A549 (cell line): ENCODE measurements around the gene CX3CL1.

ENCODE experiments used
- EP300 ChIP-seq, 2 experiments: fragments of >200 bp; sonication (Bioruptor Twin); formaldehyde crosslinking; IDR thresholded peaks; 2 replicates in 1 of 2; 3 replicates in 1 of 2; pipeline ENCODE4 v1.6.1; 2016 to 2017
- TF ChIP-seq, protein P1 (sequence below): fragments of >200 bp; sonication (Bioruptor Twin); formaldehyde crosslinking; IDR thresholded peaks from 3 replicates; pipeline ENCODE4 v1.5.1; 2016

DNA sequence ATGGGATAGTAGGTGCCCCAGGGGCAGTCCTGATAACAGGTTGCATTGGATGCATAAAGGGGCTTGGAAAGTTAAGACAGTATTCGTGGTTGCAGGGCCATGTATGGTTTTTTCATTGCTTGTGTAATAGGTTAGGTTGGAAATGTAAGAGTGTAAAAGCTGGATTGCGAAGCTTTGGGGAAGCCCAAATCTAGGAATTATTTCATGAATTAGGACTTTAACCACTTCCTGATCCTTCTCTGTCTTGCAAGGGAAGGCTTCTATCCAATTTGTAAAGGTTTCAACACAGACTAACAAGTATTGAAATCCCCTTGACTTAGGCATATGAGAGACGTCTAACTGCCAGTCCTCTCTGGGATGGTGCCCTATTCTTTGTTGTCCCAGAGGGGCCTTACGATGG, 24.5 kb downstream of the CX3CL1 start:
- TF ChIP-seq, protein P1, sequence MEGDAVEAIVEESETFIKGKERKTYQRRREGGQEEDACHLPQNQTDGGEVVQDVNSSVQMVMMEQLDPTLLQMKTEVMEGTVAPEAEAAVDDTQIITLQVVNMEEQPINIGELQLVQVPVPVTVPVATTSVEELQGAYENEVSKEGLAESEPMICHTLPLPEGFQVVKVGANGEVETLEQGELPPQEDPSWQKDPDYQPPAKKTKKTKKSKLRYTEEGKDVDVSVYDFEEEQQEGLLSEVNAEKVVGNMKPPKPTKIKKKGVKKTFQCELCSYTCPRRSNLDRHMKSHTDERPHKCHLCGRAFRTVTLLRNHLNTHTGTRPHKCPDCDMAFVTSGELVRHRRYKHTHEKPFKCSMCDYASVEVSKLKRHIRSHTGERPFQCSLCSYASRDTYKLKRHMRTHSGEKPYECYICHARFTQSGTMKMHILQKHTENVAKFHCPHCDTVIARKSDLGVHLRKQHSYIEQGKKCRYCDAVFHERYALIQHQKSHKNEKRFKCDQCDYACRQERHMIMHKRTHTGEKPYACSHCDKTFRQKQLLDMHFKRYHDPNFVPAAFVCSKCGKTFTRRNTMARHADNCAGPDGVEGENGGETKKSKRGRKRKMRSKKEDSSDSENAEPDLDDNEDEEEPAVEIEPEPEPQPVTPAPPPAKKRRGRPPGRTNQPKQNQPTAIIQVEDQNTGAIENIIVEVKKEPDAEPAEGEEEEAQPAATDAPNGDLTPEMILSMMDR: no peak
- no peak for TF ChIP-seq EP300 (IDR thresholded peaks at IDR 0.05)
